SK-N-SH (cell line): Measurements from ENCODE around the gene ABCC10. TPM values are rescaled to one million over a fixed set of nuclear protein-coding genes. Genes with fewer than 3 reads are reported as not detected.

Source experiments
- CTCF ChIA-PET: fragments of 300-600, 350-600 bp; formaldehyde crosslinking; extraction: SDS; loops from one replicate; lab custom pipeline; 2021; lab: Yijun Ruan, JAX
- POLR2A ChIA-PET: fragments of 350-600 bp; sonication (Branson Sonifier 250); formaldehyde crosslinking; extraction: SDS; loops from one replicate; lab custom pipeline; 2020; ENCODE audit warnings: antibody characterized with exemption, inconsistent platforms; lab: Yijun Ruan, JAX
- DNase-seq: peaks from one replicate; pipeline ENCODE4 v3.0.0; 2012
- H2AFZ ChIP-seq: fragments of 200-600 bp; sonication (generic); 2 replicates; pipeline ENCODE4 v1.8.1; 2016; ENCODE audit warnings: antibody characterized with exemption, mild to moderate bottlenecking, low read depth
- H3F3A ChIP-seq: fragments of 200-600 bp; sonication (generic); replicated peaks from 2 replicates; pipeline ENCODE3; 2016; ENCODE audit warnings: antibody characterized with exemption, mild to moderate bottlenecking; ENCODE audit not compliant: insufficient read depth
- H3K27ac ChIP-seq, 2 experiments: fragments of 200-500 bp in 1 of 2; fragments of 200-600 bp in 1 of 2; sonication (Bioruptor generic) in 1 of 2; sonication (generic), shearing (Covaris generic) in 1 of 2; 2 replicates each; pipeline versions ENCODE4 v1.5.1 to v1.6.1; 2014 to 2016; ENCODE audit warnings: low read depth in 2 of 2, inconsistent platforms in 1 of 2, low read length in 1 of 2, mild to moderate bottlenecking in 1 of 2, mixed read lengths in 1 of 2
- H3K27me3 ChIP-seq: fragments of 200-600 bp; sonication (generic), shearing (Covaris generic); 2 replicates; pipeline ENCODE4 v1.6.1; 2016; ENCODE audit warnings: mixed run types; ENCODE audit not compliant: insufficient read depth
- H3K36me3 ChIP-seq, 2 experiments: fragments of 200-500 bp in 1 of 2; fragments of 200-600 bp in 1 of 2; sonication (Bioruptor generic) in 1 of 2; sonication (generic) in 1 of 2; replicated peaks in 1 of 2; 2 replicates each; pipeline versions ENCODE3 to v1.5.1; 2014 to 2016; ENCODE audit warnings: low read length in 1 of 2, mild to moderate bottlenecking in 1 of 2; ENCODE audit not compliant: insufficient read depth in 2 of 2, control insufficient read depth in 1 of 2
- H3K4me1 ChIP-seq, 2 experiments: fragments of 200-500 bp in 1 of 2; fragments of 200-600 bp in 1 of 2; sonication (Bioruptor generic) in 1 of 2; sonication (generic), shearing (Covaris generic) in 1 of 2; 2 replicates each; pipeline versions ENCODE4 v1.5.1 to v1.6.1; 2014 to 2016; ENCODE audit warnings: low read depth in 1 of 2, low read length in 1 of 2, mixed run types in 1 of 2; ENCODE audit not compliant: insufficient read depth in 2 of 2, control insufficient read depth in 1 of 2
- H3K4me2 ChIP-seq: fragments of 200-600 bp; sonication (generic), shearing (Covaris generic); 2 replicates; pipeline ENCODE4 v1.6.1; 2017; ENCODE audit warnings: mixed run types
- H3K4me3 ChIP-seq, 2 experiments: fragments of 200-500 bp in 1 of 2; fragments of 200-600 bp in 1 of 2; sonication (Bioruptor generic) in 1 of 2; sonication (generic), shearing (Covaris generic) in 1 of 2; 2 replicates each; pipeline versions ENCODE4 v1.5.1 to v1.8.1; 2014 to 2016; ENCODE audit warnings: low read depth in 2 of 2, inconsistent platforms in 1 of 2, low read length in 1 of 2, mild to moderate bottlenecking in 1 of 2, mixed read lengths in 1 of 2, moderate library complexity in 1 of 2
- H3K79me2 ChIP-seq: fragments of 200-600 bp; sonication (generic); 2 replicates; pipeline ENCODE4 v1.8.1; 2017; ENCODE audit warnings: mild to moderate bottlenecking; ENCODE audit not compliant: insufficient read depth
- H3K9ac ChIP-seq: fragments of 200-600 bp; sonication (generic); 2 replicates; pipeline ENCODE4 v1.6.1; 2017; ENCODE audit warnings: mixed run types
- H3K9me2 ChIP-seq: fragments of 200-600 bp; sonication (generic); 2 replicates; pipeline ENCODE4 v1.6.1; 2017; ENCODE audit warnings: mixed run types
- H3K9me3 ChIP-seq: fragments of 200-600 bp; sonication (generic); 2 replicates; pipeline ENCODE4 v1.6.1; 2017; ENCODE audit warnings: mixed run types, mild to moderate bottlenecking, moderate library complexity
- H4K20me1 ChIP-seq: fragments of 200-600 bp; sonication (generic); 2 replicates; pipeline ENCODE4 v1.6.1; 2017; ENCODE audit warnings: mild to moderate bottlenecking, mixed run types; ENCODE audit not compliant: insufficient read depth
- CHD2 ChIP-seq: fragments of 150-350 bp; IDR thresholded peaks from 2 replicates; pipeline ENCODE4 v1.6.1; 2018; ENCODE audit warnings: low read length; ENCODE audit not compliant: partially characterized antibody
- EP300 ChIP-seq, 2 experiments: IDR thresholded peaks; 2 replicates each; pipeline versions ENCODE4 v1.4.0 to v1.6.1; 2012; ENCODE audit warnings: borderline replicate concordance in 1 of 2, low read depth in 1 of 2, low read length in 1 of 2
- EZH2phosphoT487 ChIP-seq: fragments of 200-600 bp; sonication (generic); IDR thresholded peaks from 2 replicates; pipeline ENCODE4 v1.6.1; 2017; ENCODE audit warnings: low read depth, mixed run types, mild to moderate bottlenecking, antibody characterized with exemption, moderate library complexity, borderline replicate concordance
- FOSL2 ChIP-seq: IDR thresholded peaks from 2 replicates; pipeline ENCODE4 v1.4.0; 2012; ENCODE audit warnings: low read depth, mild to moderate bottlenecking, moderate library complexity, borderline replicate concordance
- FOXM1 ChIP-seq: IDR thresholded peaks from 2 replicates; pipeline ENCODE4 v1.4.0; 2012; ENCODE audit warnings: low read depth, mild to moderate bottlenecking
- GATA2 ChIP-seq: sonication (generic); formaldehyde crosslinking; IDR thresholded peaks from 2 replicates; pipeline ENCODE4 v1.5.0; 2020; ENCODE audit warnings: mild to moderate bottlenecking, missing genetic modification reagents
- JUND ChIP-seq: IDR thresholded peaks from 2 replicates; pipeline ENCODE4 v1.4.0; 2012
- MEF2A ChIP-seq: IDR thresholded peaks from 2 replicates; pipeline ENCODE4 v1.4.0; 2012; ENCODE audit warnings: low read depth, borderline replicate concordance
- NFIC ChIP-seq: IDR thresholded peaks from 2 replicates; pipeline ENCODE4 v1.4.0; 2012; ENCODE audit warnings: borderline replicate concordance
- NRF1 ChIP-seq: IDR thresholded peaks from 2 replicates; pipeline ENCODE4 v1.6.1; 2012; ENCODE audit warnings: low read depth, mild to moderate bottlenecking, low read length
- RAD21 ChIP-seq: IDR thresholded peaks from 2 replicates; pipeline ENCODE4 v1.6.1; 2012; ENCODE audit warnings: mild to moderate bottlenecking, low read length
- RCOR1 ChIP-seq: fragments of 150-350 bp; IDR thresholded peaks from 2 replicates; pipeline ENCODE4 v1.6.1; 2017; ENCODE audit warnings: antibody characterized with exemption, low read length
- RFX5 ChIP-seq: IDR thresholded peaks from 2 replicates; pipeline ENCODE4 v1.6.1; 2012; ENCODE audit warnings: mild to moderate bottlenecking, improper control_type of control experiment, low read length
- RXRA ChIP-seq: IDR thresholded peaks from 2 replicates; pipeline ENCODE4 v1.4.0; 2012; ENCODE audit warnings: low read depth, mild to moderate bottlenecking, borderline replicate concordance
- SIN3A ChIP-seq: IDR thresholded peaks from 2 replicates; pipeline ENCODE4 v1.6.1; 2012; ENCODE audit warnings: low read depth, mild to moderate bottlenecking, low read length, moderate library complexity, borderline replicate concordance
- TAF1 ChIP-seq: IDR thresholded peaks from 2 replicates; pipeline ENCODE4 v1.6.1; 2012; ENCODE audit warnings: low read depth, mild to moderate bottlenecking, low read length, moderate library complexity, borderline replicate concordance
- WGBS: methylation state at CpG from one replicate; pipeline ENCODE4 v1.1.6; 2017; ENCODE audit warnings: low lambda C conversion rate; 5-methylcytosine and 5-hydroxymethylcytosine counted together
- polyA plus RNA-seq, 3 experiments: library from polyadenylated mRNA; depleted of rRNA; stranded (reverse); fragments of >200 nt; gene quantifications; 2 replicates each; pipeline ENCODE4 v1.2.3, GENCODE V29; 2012
- TF ChIP-seq, protein P1 (sequence below): fragments of 150-350 bp; IDR thresholded peaks from 2 replicates; pipeline ENCODE4 v1.6.1; 2017; ENCODE audit warnings: antibody characterized with exemption, low read length, low read depth, borderline replicate concordance
- TF ChIP-seq, protein P2 (sequence below): IDR thresholded peaks from 2 replicates; pipeline ENCODE4 v1.4.0; 2012; ENCODE audit warnings: low read depth

Gene ABCC10
- polyA plus RNA-seq, 1 of the 3 experiments (the other 2 are of a cell fraction) = 28.3 TPM

DNA sequence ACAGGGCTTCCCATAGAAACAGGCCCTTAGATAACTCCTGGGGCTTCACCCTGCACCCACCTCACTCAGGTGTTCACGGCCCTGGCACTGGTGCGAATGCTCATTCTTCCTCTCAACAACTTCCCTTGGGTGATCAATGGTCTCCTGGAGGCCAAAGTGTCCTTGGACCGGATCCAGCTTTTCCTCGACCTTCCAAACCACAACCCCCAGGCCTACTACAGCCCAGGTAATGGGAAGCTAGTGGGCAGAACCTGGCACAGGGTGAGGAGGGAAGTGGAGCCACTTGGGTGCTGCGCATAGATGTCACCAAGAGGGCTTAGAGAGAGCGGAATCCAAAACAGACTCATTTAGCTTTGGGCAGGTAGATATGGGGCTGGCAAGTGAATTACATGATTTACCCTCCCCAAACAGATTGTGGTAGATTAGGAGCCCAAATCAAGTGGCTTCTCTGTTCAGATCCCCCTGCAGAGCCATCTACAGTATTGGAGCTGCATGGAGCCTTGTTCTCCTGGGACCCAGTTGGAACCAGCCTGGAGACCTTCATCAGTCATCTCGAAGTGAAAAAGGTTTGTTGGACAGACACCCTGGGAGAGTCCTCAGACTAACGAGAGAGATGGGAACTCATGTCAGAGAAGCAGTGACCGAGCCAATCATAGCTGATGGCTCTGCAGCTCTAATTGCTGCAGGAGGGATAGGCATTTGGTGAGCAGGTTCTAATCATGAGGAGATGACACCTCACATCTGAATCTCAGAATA lies 8.5 kb downstream of the ABCC10 start:
- Histone ChIP-seq H3K79me2 (peaks cover 10% of the 10 kb centered on the region; the same call in 1 of the 2 replicates), H4K20me1 (no peaks in the 10 kb centered on the region), H3K9me3 (no peaks in the 10 kb centered on the region), H3K9ac (no peak overlapping the region), H3K4me2 (no peak overlapping the region), H3K9me2 (no peaks in the 10 kb centered on the region), H3F3A (no peaks in the 10 kb centered on the region), H3K4me1 (peaks cover 0 to 14% of the 10 kb centered on the region in 2 experiments; a peak in 1 of 4 replicates), H3K27me3 (no peaks in the 10 kb centered on the region), H3K27ac (peak overlapping the region in 1 of 2 experiments; percentile 12; a peak in 1 of 4 replicates), H2AFZ (no peak overlapping the region), H3K36me3 (peaks cover 6 to 34% of the 10 kb centered on the region in 2 experiments), H3K4me3 (no peak overlapping the region)
- ChIA-PET CTCF (interaction anchor here (0.7 to 2.6 kb wide), 5 partner anchors 17 to 72 kb away, joined by 3 to 12 read pairs (median 5); no protein-coding TSS in a partner anchor), POLR2A (interaction anchor here (1.3 to 1.8 kb wide), 2 partner anchors 8 to 70 kb away, joined by 3 to 10 read pairs; partner anchors contain the start of gene ABCC10)
- no peak for TF ChIP-seq EP300 (IDR thresholded peaks at IDR 0.05; ENCODE audit: borderline replicate concordance in 1 of 2, low read depth in 1 of 2, low read length in 1 of 2)
- no peak for TF ChIP-seq RFX5
- TF ChIP-seq, protein P1, sequence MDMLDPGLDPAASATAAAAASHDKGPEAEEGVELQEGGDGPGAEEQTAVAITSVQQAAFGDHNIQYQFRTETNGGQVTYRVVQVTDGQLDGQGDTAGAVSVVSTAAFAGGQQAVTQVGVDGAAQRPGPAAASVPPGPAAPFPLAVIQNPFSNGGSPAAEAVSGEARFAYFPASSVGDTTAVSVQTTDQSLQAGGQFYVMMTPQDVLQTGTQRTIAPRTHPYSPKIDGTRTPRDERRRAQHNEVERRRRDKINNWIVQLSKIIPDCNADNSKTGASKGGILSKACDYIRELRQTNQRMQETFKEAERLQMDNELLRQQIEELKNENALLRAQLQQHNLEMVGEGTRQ = no peak
- no peak for TF ChIP-seq GATA2
- TF ChIP-seq RAD21 = no peak
- TF ChIP-seq TAF1 = no peak
- no peak for TF ChIP-seq CHD2
- no peak for TF ChIP-seq RCOR1
- TF ChIP-seq EZH2phosphoT487 = no peak
- TF ChIP-seq, protein P2, sequence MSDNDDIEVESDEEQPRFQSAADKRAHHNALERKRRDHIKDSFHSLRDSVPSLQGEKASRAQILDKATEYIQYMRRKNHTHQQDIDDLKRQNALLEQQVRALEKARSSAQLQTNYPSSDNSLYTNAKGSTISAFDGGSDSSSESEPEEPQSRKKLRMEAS = no peak
- TF ChIP-seq NRF1 = no peak
- no peak for TF ChIP-seq SIN3A
- DNase-seq = no peak
- 94% methylated on average over 9 of the region's 9 CpGs for WGBS

DNA sequence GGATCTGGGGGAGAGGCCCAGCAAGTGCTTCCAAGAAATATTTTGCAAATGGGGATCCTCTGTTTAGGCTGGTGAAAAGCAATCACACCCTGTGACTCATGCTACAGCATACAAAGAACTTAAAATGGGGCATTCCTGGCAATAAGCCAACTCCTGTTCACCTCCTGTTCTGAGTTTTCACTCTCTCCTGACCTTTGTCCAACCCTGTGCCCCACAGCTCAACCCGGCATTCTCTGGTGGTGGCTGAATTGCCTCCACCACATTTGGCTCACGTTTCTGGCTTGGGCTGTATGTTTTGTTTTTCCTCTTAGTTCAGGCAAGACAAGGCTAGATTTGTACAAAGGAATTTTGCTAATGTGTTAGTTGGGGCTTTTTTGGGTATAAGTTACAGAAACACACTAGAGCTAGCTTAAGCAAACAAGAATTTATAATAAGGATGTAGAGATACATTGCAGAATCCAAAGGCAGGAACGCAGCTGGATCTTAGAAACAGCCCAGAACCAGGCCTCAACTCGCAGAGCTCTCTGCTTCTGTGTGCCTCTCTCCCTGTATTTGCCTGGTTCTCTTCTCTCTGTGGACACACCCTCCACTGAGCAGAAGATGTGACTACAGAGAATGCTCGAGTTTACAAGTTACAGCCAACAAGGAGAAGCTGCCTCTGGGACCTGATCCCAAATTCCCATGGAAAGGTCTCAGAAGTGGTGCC lies 9.4 kb downstream of the ABCC10 start:
- Histone ChIP-seq H3K9me3 (no peaks in the 10 kb centered on the region), H3K4me3 (no peak overlapping the region), H3K4me1 (peaks cover 0 to 14% of the 10 kb centered on the region in 2 experiments; a peak in 1 of 4 replicates), H3K27ac (no peak overlapping the region; a peak in 2 of 4 replicates), H3K36me3 (peaks cover under 1 to 34% of the 10 kb centered on the region in 2 experiments), H3K27me3 (no peaks in the 10 kb centered on the region), H3K4me2 (no peak overlapping the region), H3K9ac (no peak overlapping the region), H2AFZ (no peak overlapping the region), H3K9me2 (no peaks in the 10 kb centered on the region), H3F3A (no peaks in the 10 kb centered on the region), H4K20me1 (no peaks in the 10 kb centered on the region), H3K79me2 (peaks cover 4% of the 10 kb centered on the region; the same call in 1 of the 2 replicates)
- 51% methylated on average over 5 of the region's 5 CpGs for WGBS
- CTCF ChIA-PET = interaction anchor here (0.7 to 2.6 kb wide), 5 partner anchors 17 to 71 kb away, joined by 3 to 12 read pairs (median 8); no protein-coding TSS in a partner anchor
- no peak for DNase-seq
- TF ChIP-seq RXRA (peak; percentile 96; the same call in 1 of the 2 replicates), NFIC (peak; percentile 86), FOXM1 (no peak), FOSL2 (peak; percentile 40; the same call in 1 of the 2 replicates), JUND (no peak), MEF2A (no peak)
- TF ChIP-seq, protein P1 = no peak
- POLR2A ChIA-PET = interaction anchor here (1.8 kb wide), 1 partner anchor 9 kb away, joined by 10 read pairs; the partner anchor contains the start of gene ABCC10
